GM19397 (cell line): ENCODE measurements around the gene MRPL32.
"Not testable (repeated sequence)": the region's sequence is repeated elsewhere in the genome, so short reads cannot be mapped to it uniquely, and the experiment has no call there.

ENCODE experiments used
- ATAC-seq: cut with Tn5 transposase; IDR thresholded peaks from one replicate; pipeline ENCODE4 v1.9.1; 2021; ENCODE audit warnings: mild to moderate bottlenecking, moderate library complexity; ENCODE audit not compliant: unreplicated experiment

Gene MRPL32

GRCh38 chr7:42931834-42932651 lies at the start of gene MRPL32, which contains the start of gene PSMA2:
Gene MRPL32 (plus strand): TSS chr7:42932376. CDS start chr7:42932387, 11 bp downstream.
Gene PSMA2 (minus strand): TSS chr7:42932174. CDS start chr7:42932158, 16 bp downstream.
- ATAC-seq, result peak; percentile 100

- no peak for ATAC-seq
Observed at GRCh38 chr7:42883950-42884349, 48.2 kb upstream of the MRPL32 start.

GRCh38 chr7:42885183-42885582 lies 47.0 kb upstream of the MRPL32 start:
- ATAC-seq, result not testable (repeated sequence)

GRCh38 chr7:42886129-42886528 lies 46.0 kb upstream of the MRPL32 start:
- no peak for ATAC-seq

- no peak for ATAC-seq
Observed at GRCh38 chr7:42886893-42887505, 45.2 kb upstream of the MRPL32 start.

- no peak for ATAC-seq
Observed at GRCh38 chr7:42893346-42894240, 38.6 kb upstream of the MRPL32 start.

GRCh38 chr7:42900842-42901241 lies 31.3 kb upstream of the MRPL32 start:
- no peak for ATAC-seq

- ATAC-seq, result no peak
Observed at GRCh38 chr7:42902331-42902730, 29.8 kb upstream of the MRPL32 start.

- no peak for ATAC-seq
Observed at GRCh38 chr7:42906181-42906580, 26.0 kb upstream of the MRPL32 start.

- no peak for ATAC-seq
Observed at GRCh38 chr7:42907316-42907715, 24.9 kb upstream of the MRPL32 start.

GRCh38 chr7:42910306-42910705 lies 21.9 kb upstream of the MRPL32 start:
- ATAC-seq, result no peak

- ATAC-seq, result peak; percentile 93
Observed at GRCh38 chr7:42911454-42912447, 20.4 kb upstream of the MRPL32 start, which contains the start of gene C7orf25. Gene C7orf25 (minus strand): TSS chr7:42912070. CDS start chr7:42910900, 1,170 bp downstream.

- ATAC-seq, result no peak
Observed at GRCh38 chr7:42913591-42913990, 18.6 kb upstream of the MRPL32 start.

- ATAC-seq, result no peak
Observed at GRCh38 chr7:42914009-42914408, 18.2 kb upstream of the MRPL32 start.

GRCh38 chr7:42914421-42915045 lies 17.6 kb upstream of the MRPL32 start:
- no peak for ATAC-seq

GRCh38 chr7:42915356-42915755 lies 16.8 kb upstream of the MRPL32 start:
- no peak for ATAC-seq

- ATAC-seq, result no peak
Observed at GRCh38 chr7:42922017-42922753, 10.0 kb upstream of the MRPL32 start.

GRCh38 chr7:42924223-42924838 lies 7.8 kb upstream of the MRPL32 start:
- ATAC-seq, result no peak
